Measurements from ENCODE around the gene IDH2.

GRCh38 chr15:90062023-90062442 lies 40.2 kb downstream of the IDH2 start:
- TF ChIP-seq CTCF (optimal IDR thresholded peaks at IDR 0.05 in 1 of 3, IDR thresholded peaks at IDR 0.05 in 1 of 3, conservative IDR thresholded peaks at IDR 0.05 in 1 of 3; ENCODE audit: extremely low read depth in 1 of 3, insufficient read depth in 2 of 3, low read length in 3 of 3) (no peak), EZH2 (IDR thresholded peaks at IDR 0.05; ENCODE audit: low read length) (no peak)
